ENCODE results near the gene CENPM.
A peak's percentile ranks its signal among the peaks of the same experiment; 100 is the strongest.

The CENPM gene

GRCh38 chr22:41915035-41915785, 31.7 kb downstream of the CENPM start, which contains the start of gene SHISA8:
SHISA8 (minus strand) TSS chr22:41915074; CDS start chr22:41914667, 407 bp downstream.
- Mint-ChIP-seq H3K27me3 (peaks cover 5% of the 10 kb centered on the region), H3K36me3 (no peaks in the 10 kb centered on the region), H3K9me3 (ENCODE audit: low read depth) (no peaks in the 10 kb centered on the region), H3K27ac (peak within 1 kb of the TSS; percentile 46), H3K4me3 (peak within 1 kb of the TSS; percentile 62), H3K4me1 (ENCODE audit: low read depth) (peaks cover 22% of the 10 kb centered on the region)

GRCh38 chr22:41914611-41915034, 32.3 kb downstream of the CENPM start:
- Mint-ChIP-seq H3K9me3 (ENCODE audit: low read depth) (no peaks in the 10 kb centered on the region), H3K36me3 (no peaks in the 10 kb centered on the region), H3K4me3 (no peak overlapping the region), H3K27me3 (peaks cover 5% of the 10 kb centered on the region), H3K27ac (no peak overlapping the region), H3K4me1 (ENCODE audit: low read depth) (peaks cover 22% of the 10 kb centered on the region)

- Mint-ChIP-seq H3K27me3 (peaks cover 5% of the 10 kb centered on the region), H3K4me3 (no peak overlapping the region), H3K36me3 (no peaks in the 10 kb centered on the region), H3K4me1 (ENCODE audit: low read depth) (peaks cover 22% of the 10 kb centered on the region), H3K27ac (no peak overlapping the region), H3K9me3 (ENCODE audit: low read depth) (no peaks in the 10 kb centered on the region)
Observed at GRCh38 chr22:41913842-41914534, 33.0 kb downstream of the CENPM start.

- no peak overlapping the region for H3K27ac Mint-ChIP-seq
- H3K27me3 Mint-ChIP-seq: peaks cover 5% of the 10 kb centered on the region
- H3K4me3 Mint-ChIP-seq: peak overlapping the region; percentile 51
- H3K36me3 Mint-ChIP-seq: no peaks in the 10 kb centered on the region
- peaks cover 26% of the 10 kb centered on the region for H3K4me1 Mint-ChIP-seq (ENCODE audit: low read depth)
- no peaks in the 10 kb centered on the region for H3K9me3 Mint-ChIP-seq (ENCODE audit: low read depth)
Observed at GRCh38 chr22:41913040-41913719, 33.8 kb downstream of the CENPM start.

- no peaks in the 10 kb centered on the region for H3K9me3 Mint-ChIP-seq (ENCODE audit: low read depth)
- peak overlapping the region; percentile 10 for H3K27ac Mint-ChIP-seq
- H3K36me3 Mint-ChIP-seq: no peaks in the 10 kb centered on the region
- H3K4me3 Mint-ChIP-seq: peak overlapping the region; percentile 1
- peaks cover 28% of the 10 kb centered on the region for H3K4me1 Mint-ChIP-seq (ENCODE audit: low read depth)
- peaks cover 5% of the 10 kb centered on the region for H3K27me3 Mint-ChIP-seq
Observed at GRCh38 chr22:41912338-41913039, 34.5 kb downstream of the CENPM start.

- H3K36me3 Mint-ChIP-seq: no peaks in the 10 kb centered on the region
- H3K4me3 Mint-ChIP-seq: peak overlapping the region; percentile 67
- no peak overlapping the region for H3K27ac Mint-ChIP-seq
- H3K4me1 Mint-ChIP-seq (ENCODE audit: low read depth): peaks cover 27% of the 10 kb centered on the region
- H3K27me3 Mint-ChIP-seq: peaks cover 2% of the 10 kb centered on the region
- no peaks in the 10 kb centered on the region for H3K9me3 Mint-ChIP-seq (ENCODE audit: low read depth)
Observed at GRCh38 chr22:41911001-41911611, 35.8 kb downstream of the CENPM start.

GRCh38 chr22:41910050-41911000, 36.6 kb downstream of the CENPM start:
- Mint-ChIP-seq H3K36me3 (no peaks in the 10 kb centered on the region), H3K27ac (no peak overlapping the region), H3K4me3 (no peak overlapping the region), H3K4me1 (ENCODE audit: low read depth) (peaks cover 24% of the 10 kb centered on the region), H3K27me3 (no peaks in the 10 kb centered on the region), H3K9me3 (ENCODE audit: low read depth) (no peaks in the 10 kb centered on the region)

GRCh38 chr22:41909310-41910049, 37.5 kb downstream of the CENPM start:
- H3K4me3 Mint-ChIP-seq: peak overlapping the region; percentile 58
- no peaks in the 10 kb centered on the region for H3K9me3 Mint-ChIP-seq (ENCODE audit: low read depth)
- H3K27ac Mint-ChIP-seq: no peak overlapping the region
- no peaks in the 10 kb centered on the region for H3K27me3 Mint-ChIP-seq
- no peaks in the 10 kb centered on the region for H3K36me3 Mint-ChIP-seq
- peaks cover 24% of the 10 kb centered on the region for H3K4me1 Mint-ChIP-seq (ENCODE audit: low read depth)

GRCh38 chr22:41908411-41909309, 38.3 kb downstream of the CENPM start:
- H3K27me3 Mint-ChIP-seq: no peaks in the 10 kb centered on the region
- no peak overlapping the region for H3K27ac Mint-ChIP-seq
- H3K36me3 Mint-ChIP-seq: no peaks in the 10 kb centered on the region
- H3K4me1 Mint-ChIP-seq (ENCODE audit: low read depth): peaks cover 24% of the 10 kb centered on the region
- no peak overlapping the region for H3K4me3 Mint-ChIP-seq
- H3K9me3 Mint-ChIP-seq (ENCODE audit: low read depth): no peaks in the 10 kb centered on the region

GRCh38 chr22:41907436-41908401, 39.2 kb downstream of the CENPM start:
- no peak overlapping the region for H3K4me3 Mint-ChIP-seq
- H3K27ac Mint-ChIP-seq: no peak overlapping the region
- H3K27me3 Mint-ChIP-seq: no peaks in the 10 kb centered on the region
- H3K4me1 Mint-ChIP-seq (ENCODE audit: low read depth): peaks cover 20% of the 10 kb centered on the region
- no peaks in the 10 kb centered on the region for H3K36me3 Mint-ChIP-seq
- no peaks in the 10 kb centered on the region for H3K9me3 Mint-ChIP-seq (ENCODE audit: low read depth)

GRCh38 chr22:41906822-41907221, 40.1 kb downstream of the CENPM start:
- Mint-ChIP-seq H3K27ac (no peak overlapping the region), H3K36me3 (no peaks in the 10 kb centered on the region), H3K4me1 (ENCODE audit: low read depth) (peaks cover 20% of the 10 kb centered on the region), H3K4me3 (no peak overlapping the region), H3K9me3 (ENCODE audit: low read depth) (no peaks in the 10 kb centered on the region), H3K27me3 (no peaks in the 10 kb centered on the region)
